Activated T-cell treated with anti-CD3 and anti-CD28 coated beads, Interleukin-2, amount 50 U/mL, for 4 hours (primary cell): ENCODE measurements around the gene POU2F3. TPM values are rescaled to one million over a fixed set of nuclear protein-coding genes. Genes with fewer than 3 reads are reported as not detected.

Experiments
- ATAC-seq, 2 donors: fragments of 200-7000 bp; cut with Tn5 transposase; one replicate each; pipeline ENCODE4 v1.10.0; 2021
- DNase-seq: peaks from one replicate; pipeline ENCODE4 v3.0.0-alpha.2; 2020
- H3K27me3 Mint-ChIP-seq: one replicate; pipeline ENCODE4 v1.8.0; 2021; ENCODE audit warnings: low read depth, mixed read lengths
- H3K36me3 Mint-ChIP-seq: one replicate; pipeline ENCODE4 v1.8.0; 2022; ENCODE audit warnings: mixed read lengths; ENCODE audit not compliant: insufficient read depth
- H3K4me1 Mint-ChIP-seq: one replicate; pipeline ENCODE4 v1.8.0; 2021; ENCODE audit warnings: low read depth, mixed read lengths
- H3K4me3 Mint-ChIP-seq: one replicate; pipeline ENCODE4 v1.8.0; 2021; ENCODE audit warnings: mild to moderate bottlenecking, moderate library complexity, mixed read lengths
- H3K9me3 Mint-ChIP-seq: one replicate; pipeline ENCODE4 v1.8.0; 2021; ENCODE audit warnings: mixed read lengths
- total RNA-seq, 3 donors: library from RNA; stranded (reverse); gene quantifications; one replicate each; pipeline ENCODE4 v1.2.1, GENCODE V29; 2021

The POU2F3 gene
- total RNA-seq, 3 donors from 2014 or later = not detected

GRCh38 chr11:120203626-120204025 is 36.3 kb upstream of the POU2F3 start:
- H3K4me1 Mint-ChIP-seq = no peaks in the 10 kb centered on the region
- H3K9me3 Mint-ChIP-seq = no peaks in the 10 kb centered on the region
- no peak for ATAC-seq
- no peak overlapping the region for H3K4me3 Mint-ChIP-seq
- H3K27me3 Mint-ChIP-seq = peaks cover 28% of the 10 kb centered on the region
- DNase-seq = no peak
- no peaks in the 10 kb centered on the region for H3K36me3 Mint-ChIP-seq

GRCh38 chr11:120205596-120206161 is 34.3 kb upstream of the POU2F3 start:
- H3K27me3 Mint-ChIP-seq = peaks cover 35% of the 10 kb centered on the region
- no peak overlapping the region for H3K4me3 Mint-ChIP-seq
- DNase-seq (no peak), ATAC-seq (no peak)
- no peaks in the 10 kb centered on the region for H3K9me3 Mint-ChIP-seq
- H3K36me3 Mint-ChIP-seq = no peaks in the 10 kb centered on the region
- peaks cover 5% of the 10 kb centered on the region for H3K4me1 Mint-ChIP-seq

GRCh38 chr11:120207512-120207911 is 32.4 kb upstream of the POU2F3 start:
- no peak for DNase-seq
- no peaks in the 10 kb centered on the region for H3K36me3 Mint-ChIP-seq
- ATAC-seq = no peak
- peaks cover 11% of the 10 kb centered on the region for H3K4me1 Mint-ChIP-seq
- H3K4me3 Mint-ChIP-seq = no peak overlapping the region
- H3K9me3 Mint-ChIP-seq = no peaks in the 10 kb centered on the region
- H3K27me3 Mint-ChIP-seq = peaks cover 36% of the 10 kb centered on the region

- peaks cover 11% of the 10 kb centered on the region for H3K4me1 Mint-ChIP-seq
- no peak for DNase-seq
- no peak overlapping the region for H3K4me3 Mint-ChIP-seq
- ATAC-seq = no peak
- peaks cover 36% of the 10 kb centered on the region for H3K27me3 Mint-ChIP-seq
- no peaks in the 10 kb centered on the region for H3K9me3 Mint-ChIP-seq
- H3K36me3 Mint-ChIP-seq = no peaks in the 10 kb centered on the region
Measured at GRCh38 chr11:120208001-120208441, 31.9 kb upstream of the POU2F3 start.

GRCh38 chr11:120208777-120209176 is 31.2 kb upstream of the POU2F3 start:
- DNase-seq (no peak), ATAC-seq (no peak)
- Mint-ChIP-seq H3K4me1 (peaks cover 13% of the 10 kb centered on the region), H3K4me3 (peak overlapping the region; percentile 12), H3K9me3 (no peaks in the 10 kb centered on the region), H3K36me3 (no peaks in the 10 kb centered on the region), H3K27me3 (peaks cover 36% of the 10 kb centered on the region)

- ATAC-seq = no peak
- H3K4me3 Mint-ChIP-seq = peak overlapping the region; percentile 84
- no peak for DNase-seq
Measured at GRCh38 chr11:120209746-120210625, 30.0 kb upstream of the POU2F3 start.

GRCh38 chr11:120210626-120211521 is 29.1 kb upstream of the POU2F3 start, which contains the start of gene OAF:
Gene OAF, plus strand, starts transcription at chr11:120211032. Its CDS starts 248 bp downstream, at chr11:120211280.
- Mint-ChIP-seq H3K4me1 (peaks cover 13% of the 10 kb centered on the region), H3K27me3 (peaks cover 33% of the 10 kb centered on the region), H3K36me3 (no peaks in the 10 kb centered on the region), H3K4me3 (peak within 1 kb of the TSS; percentile 90), H3K9me3 (no peaks in the 10 kb centered on the region)
- peak; percentile 89 to 91 for ATAC-seq
- peak; percentile 39 for DNase-seq

More at GRCh38 chr11:120209746-120210625, 30.0 kb upstream of the POU2F3 start:
- H3K27me3 Mint-ChIP-seq = peaks cover 33% of the 10 kb centered on the region
- no peaks in the 10 kb centered on the region for H3K36me3 Mint-ChIP-seq
- peaks cover 13% of the 10 kb centered on the region for H3K4me1 Mint-ChIP-seq
- no peaks in the 10 kb centered on the region for H3K9me3 Mint-ChIP-seq

GRCh38 chr11:120211522-120212258 is 28.2 kb upstream of the POU2F3 start:
- H3K4me3 Mint-ChIP-seq = peak overlapping the region; percentile 90
- no peaks in the 10 kb centered on the region for H3K36me3 Mint-ChIP-seq
- DNase-seq (no peak), ATAC-seq (no peak)
- no peaks in the 10 kb centered on the region for H3K9me3 Mint-ChIP-seq
- H3K27me3 Mint-ChIP-seq = peaks cover 29% of the 10 kb centered on the region
- peaks cover 13% of the 10 kb centered on the region for H3K4me1 Mint-ChIP-seq

GRCh38 chr11:120212259-120212878 is 27.6 kb upstream of the POU2F3 start:
- DNase-seq (no peak), ATAC-seq (no peak)
- Mint-ChIP-seq H3K4me3 (no peak overlapping the region), H3K9me3 (no peaks in the 10 kb centered on the region), H3K36me3 (no peaks in the 10 kb centered on the region), H3K27me3 (peaks cover 28% of the 10 kb centered on the region), H3K4me1 (peaks cover 13% of the 10 kb centered on the region)

GRCh38 chr11:120212926-120213325 is 27.0 kb upstream of the POU2F3 start:
- no peaks in the 10 kb centered on the region for H3K9me3 Mint-ChIP-seq
- no peak overlapping the region for H3K4me3 Mint-ChIP-seq
- H3K36me3 Mint-ChIP-seq = no peaks in the 10 kb centered on the region
- DNase-seq (no peak), ATAC-seq (no peak)
- peaks cover 23% of the 10 kb centered on the region for H3K27me3 Mint-ChIP-seq
- peaks cover 13% of the 10 kb centered on the region for H3K4me1 Mint-ChIP-seq

- Mint-ChIP-seq H3K36me3 (no peaks in the 10 kb centered on the region), H3K4me3 (no peak overlapping the region), H3K27me3 (peaks cover 10% of the 10 kb centered on the region), H3K9me3 (no peaks in the 10 kb centered on the region), H3K4me1 (peaks cover 13% of the 10 kb centered on the region)
- DNase-seq (no peak), ATAC-seq (no peak)
Measured at GRCh38 chr11:120214581-120214980, 25.4 kb upstream of the POU2F3 start.

- no peak for DNase-seq
- ATAC-seq = no peak
- peaks cover 4% of the 10 kb centered on the region for H3K27me3 Mint-ChIP-seq
- no peaks in the 10 kb centered on the region for H3K36me3 Mint-ChIP-seq
- peaks cover 7% of the 10 kb centered on the region for H3K4me1 Mint-ChIP-seq
- H3K4me3 Mint-ChIP-seq = no peak overlapping the region
- no peaks in the 10 kb centered on the region for H3K9me3 Mint-ChIP-seq
Measured at GRCh38 chr11:120215634-120216033, 24.3 kb upstream of the POU2F3 start.

GRCh38 chr11:120216426-120217102 is 23.4 kb upstream of the POU2F3 start:
- H3K36me3 Mint-ChIP-seq = no peaks in the 10 kb centered on the region
- DNase-seq = no peak
- peaks cover 5% of the 10 kb centered on the region for H3K4me1 Mint-ChIP-seq
- H3K9me3 Mint-ChIP-seq = no peaks in the 10 kb centered on the region
- no peak for ATAC-seq
- peaks cover 3% of the 10 kb centered on the region for H3K27me3 Mint-ChIP-seq
- H3K4me3 Mint-ChIP-seq = no peak overlapping the region
